Measurements from ENCODE around the gene HOXD12.

HOXD12 gene

GRCh38 chr2:176112375-176113302 lies 13.0 kb downstream of the HOXD12 start:
- 7% methylated on average over 33 of the region's 40 CpGs for WGBS
- no peak overlapping the region for H3K4ac ChIP-seq (ENCODE audit: low read depth in 1 of 2, low read length in 2 of 2)
- no peak overlapping the region for H2BK5ac ChIP-seq (ENCODE audit: low read depth, low read length, poor library complexity, severe bottlenecking)
- no peak overlapping the region for H2AK5ac ChIP-seq (ENCODE audit: low read length, severe bottlenecking)
- no peaks in the 10 kb centered on the region for H3K9me3 ChIP-seq (ENCODE audit: control insufficient read depth, low read length)
- H3K18ac ChIP-seq (ENCODE audit: low read depth in 1 of 2, low read length in 2 of 2) = no peak overlapping the region
- no peak overlapping the region for H3K4me3 ChIP-seq (ENCODE audit: insufficient read depth in 1 of 2, low read depth in 1 of 2, low read length in 2 of 2)
- H2BK12ac ChIP-seq (ENCODE audit: low read length in 2 of 2) = no peak overlapping the region
- peaks cover 93 to 96% of the 10 kb centered on the region in 2 experiments for H3K27me3 ChIP-seq (ENCODE audit: control insufficient read depth in 1 of 2, insufficient read depth in 1 of 2, low read length in 2 of 2)
- H3K9ac ChIP-seq (ENCODE audit: low read length) = no peak overlapping the region
- H4K91ac ChIP-seq (ENCODE audit: low read length) = no peak overlapping the region
- no peak overlapping the region for H2AFZ ChIP-seq (ENCODE audit: low read depth, low read length)
- no peak overlapping the region for H3K14ac ChIP-seq (ENCODE audit: low read length in 2 of 2)
- no peak overlapping the region for H4K8ac ChIP-seq (ENCODE audit: low read length)
- H3K4me1 ChIP-seq (ENCODE audit: control insufficient read depth, insufficient read depth, low read depth, low read length) = peaks cover 12% of the 10 kb centered on the region
- H3K79me1 ChIP-seq (replicated peaks; ENCODE audit: low read length, poor library complexity, severe bottlenecking) = no peaks in the 10 kb centered on the region
- H3K4me2 ChIP-seq (ENCODE audit: low read length, poor library complexity, severe bottlenecking) = no peak overlapping the region
- no peak for DNase-seq
- no peak overlapping the region for H3K27ac ChIP-seq (ENCODE audit: low read length, poor library complexity, severe bottlenecking)
- no peak overlapping the region for H2BK15ac ChIP-seq (ENCODE audit: low read depth, poor library complexity, severe bottlenecking)
- no peak overlapping the region for H3K23ac ChIP-seq (ENCODE audit: low read length in 2 of 2)
- H3K36me3 ChIP-seq (ENCODE audit: control insufficient read depth in 1 of 2, insufficient read depth in 2 of 2, low read depth in 1 of 2, low read length in 2 of 2) = no peaks in the 10 kb centered on the region
- no peak overlapping the region for H2BK120ac ChIP-seq (ENCODE audit: low read depth, low read length)

DNA sequence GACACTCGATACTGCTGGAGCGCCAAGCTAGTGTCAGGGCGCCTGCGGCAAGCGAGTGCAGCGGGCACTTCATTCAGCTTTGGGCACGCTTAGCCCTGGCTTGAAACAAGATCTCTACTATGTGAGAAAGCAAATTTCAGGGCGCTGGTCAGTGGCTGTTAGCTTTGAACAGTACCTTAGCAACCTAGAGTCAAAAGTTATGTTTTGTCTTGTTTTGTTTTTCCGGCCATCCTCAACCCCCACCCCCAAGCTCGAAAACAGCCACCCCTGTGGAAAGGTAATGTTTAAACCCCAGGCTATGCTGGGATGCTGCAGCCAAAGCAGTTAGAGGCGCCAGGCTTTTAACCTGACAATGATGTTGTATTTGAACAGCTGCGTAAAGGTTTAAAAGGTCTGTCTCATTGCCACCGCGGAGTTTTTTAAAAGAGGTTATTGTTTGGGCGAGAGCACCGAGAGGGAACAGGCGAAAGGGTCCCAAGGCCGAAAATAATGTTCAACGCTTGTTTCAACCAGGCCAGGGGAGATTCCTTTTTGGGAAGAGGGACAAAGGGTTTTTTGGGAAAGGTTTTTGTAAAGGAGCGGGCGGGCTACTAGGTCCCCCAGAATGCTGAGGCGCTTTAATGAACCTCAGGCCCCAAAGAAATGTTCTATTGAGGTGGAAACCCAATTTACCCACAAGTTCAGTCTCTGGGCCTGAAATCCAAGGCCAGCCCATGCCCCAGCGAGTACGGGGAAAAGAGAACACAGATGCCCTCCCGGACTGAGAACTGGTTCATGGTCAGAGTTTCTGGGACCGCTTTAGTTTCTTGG lies 14.7 kb downstream of the HOXD12 start:
- H2BK120ac ChIP-seq (ENCODE audit: low read depth, low read length) = no peak overlapping the region
- H3K9ac ChIP-seq (ENCODE audit: low read length) = no peak overlapping the region
- H3K4ac ChIP-seq (ENCODE audit: low read depth in 1 of 2, low read length in 2 of 2) = no peak overlapping the region
- H2BK15ac ChIP-seq (ENCODE audit: low read depth, poor library complexity, severe bottlenecking) = no peak overlapping the region
- H3K36me3 ChIP-seq (ENCODE audit: control insufficient read depth in 1 of 2, insufficient read depth in 2 of 2, low read depth in 1 of 2, low read length in 2 of 2) = no peaks in the 10 kb centered on the region
- H3K4me3 ChIP-seq (ENCODE audit: insufficient read depth in 1 of 2, low read depth in 1 of 2, low read length in 2 of 2) = no peak overlapping the region
- H4K8ac ChIP-seq (ENCODE audit: low read length) = no peak overlapping the region
- H3K4me1 ChIP-seq (ENCODE audit: control insufficient read depth, insufficient read depth, low read depth, low read length) = peaks cover 9% of the 10 kb centered on the region
- no peak overlapping the region for H2AFZ ChIP-seq (ENCODE audit: low read depth, low read length)
- H4K91ac ChIP-seq (ENCODE audit: low read length) = no peak overlapping the region
- H3K27me3 ChIP-seq (ENCODE audit: control insufficient read depth in 1 of 2, insufficient read depth in 1 of 2, low read length in 2 of 2) = peaks cover 97 to 99% of the 10 kb centered on the region in 2 experiments
- WGBS = 5% methylated on average over 24 of the region's 26 CpGs
- no peak overlapping the region for H2BK12ac ChIP-seq (ENCODE audit: low read length in 2 of 2)
- H3K27ac ChIP-seq (ENCODE audit: low read length, poor library complexity, severe bottlenecking) = no peak overlapping the region
- no peak overlapping the region for H3K18ac ChIP-seq (ENCODE audit: low read depth in 1 of 2, low read length in 2 of 2)
- no peak overlapping the region for H2BK5ac ChIP-seq (ENCODE audit: low read depth, low read length, poor library complexity, severe bottlenecking)
- no peak for DNase-seq
- no peak overlapping the region for H2AK5ac ChIP-seq (ENCODE audit: low read length, severe bottlenecking)
- H3K14ac ChIP-seq (ENCODE audit: low read length in 2 of 2) = no peak overlapping the region
- H3K9me3 ChIP-seq (ENCODE audit: control insufficient read depth, low read length) = no peaks in the 10 kb centered on the region
- H3K23ac ChIP-seq (ENCODE audit: low read length in 2 of 2) = no peak overlapping the region
- H3K4me2 ChIP-seq (ENCODE audit: low read length, poor library complexity, severe bottlenecking) = no peak overlapping the region
- no peaks in the 10 kb centered on the region for H3K79me1 ChIP-seq (replicated peaks; ENCODE audit: low read length, poor library complexity, severe bottlenecking)

GRCh38 chr2:176114930-176115625 lies 15.5 kb downstream of the HOXD12 start:
- H3K27me3 ChIP-seq (ENCODE audit: control insufficient read depth in 1 of 2, insufficient read depth in 1 of 2, low read length in 2 of 2) = peaks cover 97 to 99% of the 10 kb centered on the region in 2 experiments
- no peak overlapping the region for H3K27ac ChIP-seq (ENCODE audit: low read length, poor library complexity, severe bottlenecking)
- H2BK12ac ChIP-seq (ENCODE audit: low read length in 2 of 2) = no peak overlapping the region
- no peak overlapping the region for H2AK5ac ChIP-seq (ENCODE audit: low read length, severe bottlenecking)
- no peak overlapping the region for H4K91ac ChIP-seq (ENCODE audit: low read length)
- H3K79me1 ChIP-seq (replicated peaks; ENCODE audit: low read length, poor library complexity, severe bottlenecking) = no peaks in the 10 kb centered on the region
- H3K18ac ChIP-seq (ENCODE audit: low read depth in 1 of 2, low read length in 2 of 2) = no peak overlapping the region
- peaks cover 9% of the 10 kb centered on the region for H3K4me1 ChIP-seq (ENCODE audit: control insufficient read depth, insufficient read depth, low read depth, low read length)
- H4K8ac ChIP-seq (ENCODE audit: low read length) = no peak overlapping the region
- H3K4me2 ChIP-seq (ENCODE audit: low read length, poor library complexity, severe bottlenecking) = no peak overlapping the region
- no peaks in the 10 kb centered on the region for H3K9me3 ChIP-seq (ENCODE audit: control insufficient read depth, low read length)
- DNase-seq = no peak
- no peaks in the 10 kb centered on the region for H3K36me3 ChIP-seq (ENCODE audit: control insufficient read depth in 1 of 2, insufficient read depth in 2 of 2, low read depth in 1 of 2, low read length in 2 of 2)
- no peak overlapping the region for H2BK120ac ChIP-seq (ENCODE audit: low read depth, low read length)
- H3K23ac ChIP-seq (ENCODE audit: low read length in 2 of 2) = no peak overlapping the region
- H2AFZ ChIP-seq (ENCODE audit: low read depth, low read length) = no peak overlapping the region
- H3K14ac ChIP-seq (ENCODE audit: low read length in 2 of 2) = no peak overlapping the region
- H3K4me3 ChIP-seq (ENCODE audit: insufficient read depth in 1 of 2, low read depth in 1 of 2, low read length in 2 of 2) = no peak overlapping the region
- H2BK5ac ChIP-seq (ENCODE audit: low read depth, low read length, poor library complexity, severe bottlenecking) = no peak overlapping the region
- H2BK15ac ChIP-seq (ENCODE audit: low read depth, poor library complexity, severe bottlenecking) = no peak overlapping the region
- H3K4ac ChIP-seq (ENCODE audit: low read depth in 1 of 2, low read length in 2 of 2) = no peak overlapping the region
- WGBS = 0% methylated on average over 3 of the region's 16 CpGs
- H3K9ac ChIP-seq (ENCODE audit: low read length) = no peak overlapping the region
